Measurements from ENCODE around the gene ASB1. TPM values are rescaled to one million over a fixed set of nuclear protein-coding genes. Genes with fewer than 3 reads are reported as not detected.
A peak's percentile ranks its signal among the peaks of the same experiment; 100 is the strongest.

The ASB1 gene
- total RNA-seq, 3 donors from 2014 or later = 23.5 to 41.7 (median 24.6) TPM

- intact Hi-C loops (cut with DNase I, micrococcal nuclease) = no loop called here
- Histone ChIP-seq H3K4me3 (no peak overlapping the region), H3K9me3 (no peaks in the 10 kb centered on the region), H3K4me1 (ENCODE audit: low read depth) (peaks cover 5% of the 10 kb centered on the region), H3K36me3 (ENCODE audit: low read depth) (no peaks in the 10 kb centered on the region)
- DNase-seq (no peak), ATAC-seq (no peak)
- TF ChIP-seq CTCF (IDR thresholded peaks at IDR 0.05) = no peak
These were observed 62.7 kb downstream of the ASB1 start for GRCh38 chr2:238489431-238489830.

GRCh38 chr2:238489896-238490295, 63.2 kb downstream of the ASB1 start:
- Histone ChIP-seq H3K9me3 (no peaks in the 10 kb centered on the region), H3K4me3 (no peak overlapping the region), H3K4me1 (ENCODE audit: low read depth) (peaks cover 6% of the 10 kb centered on the region), H3K36me3 (ENCODE audit: low read depth) (no peaks in the 10 kb centered on the region)
- DNase-seq (no peak), ATAC-seq (no peak)
- TF ChIP-seq CTCF (IDR thresholded peaks at IDR 0.05) = no peak
- intact Hi-C loops (cut with DNase I, micrococcal nuclease) = no loop called here

GRCh38 chr2:238492840-238493239, 66.1 kb downstream of the ASB1 start:
- intact Hi-C loops (cut with DNase I, micrococcal nuclease) = no loop called here
- no peak for DNase-seq
- Histone ChIP-seq H3K4me3 (no peak overlapping the region), H3K4me1 (ENCODE audit: low read depth) (peaks cover 6% of the 10 kb centered on the region), H3K9me3 (no peaks in the 10 kb centered on the region), H3K36me3 (ENCODE audit: low read depth) (no peaks in the 10 kb centered on the region)
- no peak for TF ChIP-seq CTCF (IDR thresholded peaks at IDR 0.05)
- no peak for ATAC-seq

GRCh38 chr2:238493411-238493810, 66.7 kb downstream of the ASB1 start:
- no peak for ATAC-seq
- DNase-seq = no peak
- no peak for TF ChIP-seq CTCF (IDR thresholded peaks at IDR 0.05)
- intact Hi-C loops (cut with DNase I, micrococcal nuclease) = no loop called here
- Histone ChIP-seq H3K9me3 (no peaks in the 10 kb centered on the region), H3K4me3 (no peak overlapping the region), H3K4me1 (ENCODE audit: low read depth) (peaks cover 6% of the 10 kb centered on the region), H3K36me3 (ENCODE audit: low read depth) (no peaks in the 10 kb centered on the region)

GRCh38 chr2:238493880-238494572, 67.3 kb downstream of the ASB1 start:
- DNase-seq (peak in 1 of 3 donors; percentile 28), ATAC-seq (peak; percentile 82)
- Histone ChIP-seq H3K36me3 (ENCODE audit: low read depth) (no peaks in the 10 kb centered on the region), H3K9me3 (no peaks in the 10 kb centered on the region), H3K4me1 (ENCODE audit: low read depth) (peaks cover 6% of the 10 kb centered on the region), H3K4me3 (no peak overlapping the region)
- intact Hi-C loops (cut with DNase I, micrococcal nuclease) = no loop called here
- no peak for TF ChIP-seq CTCF (IDR thresholded peaks at IDR 0.05)

GRCh38 chr2:238494573-238494961, 67.8 kb downstream of the ASB1 start:
- TF ChIP-seq CTCF (IDR thresholded peaks at IDR 0.05) = no peak
- intact Hi-C loops (cut with DNase I, micrococcal nuclease) = no loop called here
- Histone ChIP-seq H3K4me3 (no peak overlapping the region), H3K9me3 (no peaks in the 10 kb centered on the region), H3K4me1 (ENCODE audit: low read depth) (peaks cover 6% of the 10 kb centered on the region), H3K36me3 (ENCODE audit: low read depth) (no peaks in the 10 kb centered on the region)
- DNase-seq (no peak), ATAC-seq (no peak)

Data from mucosa of descending colon (tissue), 3 donors.